ENCODE data around the gene SLX4.
"Not testable (repeated sequence)": the region's sequence is repeated elsewhere in the genome, so short reads cannot be mapped to it uniquely, and the experiment has no call there.

Gene SLX4

DNA sequence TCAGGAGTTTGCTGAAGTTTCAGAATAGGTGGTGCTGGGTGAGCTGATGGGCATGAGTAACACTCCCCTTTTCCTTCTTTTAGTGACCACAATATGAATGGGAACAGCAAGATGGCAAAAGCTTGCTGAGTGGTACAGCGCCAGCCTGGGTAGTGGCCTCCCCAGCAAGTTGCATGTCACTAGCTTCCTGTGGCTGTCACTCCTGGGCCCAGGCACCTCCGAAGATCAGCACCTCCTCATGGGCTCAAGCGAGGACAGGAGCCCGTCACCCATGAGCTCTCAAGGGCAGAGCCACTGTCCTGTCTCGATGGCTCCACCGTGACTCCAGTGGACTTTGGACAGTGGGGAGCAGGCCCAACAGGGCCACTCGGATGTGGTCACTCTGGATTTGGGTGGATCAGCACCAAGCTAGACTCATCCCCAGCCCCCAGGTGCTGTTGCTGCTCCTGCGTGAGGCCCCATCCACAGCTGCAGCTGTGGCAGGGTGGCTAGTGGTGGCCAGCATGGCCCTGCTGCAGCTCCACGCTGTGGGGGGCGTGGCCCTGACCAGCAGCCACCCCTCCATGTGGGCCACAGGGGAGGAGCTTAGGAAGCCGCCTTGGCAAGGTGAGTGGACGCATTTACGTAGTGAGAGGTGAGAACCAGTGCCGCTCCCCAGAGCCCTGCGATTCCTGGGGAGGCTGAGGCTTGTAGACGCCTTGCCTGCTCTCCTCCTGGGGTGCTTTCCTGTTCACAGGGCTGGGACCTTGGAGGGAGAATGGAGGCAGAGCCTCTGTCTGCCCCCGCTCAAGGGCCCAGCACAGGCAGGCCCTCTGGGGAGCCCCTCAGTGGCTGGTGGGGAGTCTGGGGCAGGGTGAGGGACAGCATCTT is 29.5 kb upstream of the SLX4 start:
- no peak for DNase-seq

GRCh38 chr16:3640207-3640606 is 28.8 kb upstream of the SLX4 start:
- DNase-seq: no peak

DNA sequence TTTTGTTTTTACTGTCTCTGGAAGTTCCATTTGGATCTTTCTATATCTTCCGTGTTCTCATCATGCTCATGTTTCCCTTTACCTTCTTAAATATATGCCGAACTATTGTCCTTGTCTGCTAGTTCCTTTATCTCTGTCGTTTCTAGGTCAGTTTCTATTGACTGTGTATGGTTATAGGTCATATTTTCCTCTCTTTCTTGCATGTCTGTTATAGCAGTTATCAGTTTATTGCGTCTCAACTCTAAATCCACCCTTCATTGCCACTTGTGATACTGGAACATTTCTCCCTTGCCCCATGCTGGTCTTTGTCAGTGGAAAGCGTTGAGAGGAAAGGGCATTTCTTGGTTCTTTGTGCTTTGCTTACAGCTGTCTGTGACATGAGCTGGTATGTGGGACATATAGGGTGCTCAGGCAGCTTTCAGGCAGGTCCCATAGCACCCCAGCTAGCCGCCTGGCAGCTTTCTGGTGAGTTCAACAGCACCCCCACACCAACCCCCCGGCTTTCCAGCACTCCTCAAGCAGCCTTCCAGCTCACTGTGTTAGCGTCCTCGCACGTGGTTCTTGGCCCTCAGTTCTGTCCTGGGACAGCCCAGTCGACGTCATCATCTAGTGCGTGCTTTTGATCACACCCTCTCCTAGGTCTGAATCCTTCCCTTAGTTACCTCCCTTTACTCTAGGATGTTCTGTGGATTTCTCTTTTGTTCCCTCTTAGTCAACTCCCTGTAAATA is 27.7 kb upstream of the SLX4 start:
- DNase-seq: no peak

- DNase-seq: no peak
Measured at GRCh38 chr16:3637371-3637923, 26.0 kb upstream of the SLX4 start.

DNA sequence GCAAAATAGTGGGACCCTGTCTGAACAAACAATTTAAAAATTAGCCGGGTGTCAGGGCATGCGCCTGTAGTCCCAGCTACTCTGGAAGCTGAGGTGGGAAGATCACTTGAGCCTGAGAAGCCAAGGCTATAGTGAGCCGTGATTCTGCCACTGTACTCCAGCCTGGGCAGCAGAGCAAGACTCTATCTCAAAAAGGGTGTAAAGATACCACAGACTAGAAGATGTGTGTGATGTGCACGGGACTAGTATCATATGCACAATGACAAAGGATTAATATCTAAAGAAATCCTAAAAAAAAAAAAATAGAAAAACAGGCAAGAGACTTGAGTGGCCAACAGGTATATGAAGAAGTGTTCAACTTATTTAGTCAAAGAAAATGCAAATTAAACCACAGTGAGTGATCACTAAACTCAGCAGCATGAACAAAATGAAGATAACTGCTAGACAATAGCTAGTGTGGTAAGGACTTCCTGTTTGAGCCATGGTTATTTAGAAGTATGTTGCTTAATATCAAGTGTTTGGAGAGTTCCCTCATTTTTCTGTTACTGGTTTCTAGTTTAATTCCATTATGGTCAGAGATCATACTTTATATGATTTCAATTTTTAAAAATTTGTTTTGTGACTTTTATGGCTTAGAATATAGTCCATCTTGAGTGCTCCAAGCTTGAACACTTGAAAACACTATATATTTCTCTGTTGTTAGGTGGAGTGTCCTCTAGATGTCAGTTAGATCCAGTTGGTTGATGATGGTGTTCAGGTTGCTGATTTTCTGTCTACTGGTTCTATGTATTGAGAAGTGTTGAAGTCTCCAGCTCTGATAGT is 14.7 kb upstream of the SLX4 start:
- DNase-seq: no peak

GRCh38 chr16:3625331-3625730 is 13.9 kb upstream of the SLX4 start:
- DNase-seq: no peak

- DNase-seq: no peak
Measured at GRCh38 chr16:3623642-3624041, 12.2 kb upstream of the SLX4 start.

- DNase-seq: no peak
Measured at GRCh38 chr16:3618769-3619141, 7.3 kb upstream of the SLX4 start.

DNA sequence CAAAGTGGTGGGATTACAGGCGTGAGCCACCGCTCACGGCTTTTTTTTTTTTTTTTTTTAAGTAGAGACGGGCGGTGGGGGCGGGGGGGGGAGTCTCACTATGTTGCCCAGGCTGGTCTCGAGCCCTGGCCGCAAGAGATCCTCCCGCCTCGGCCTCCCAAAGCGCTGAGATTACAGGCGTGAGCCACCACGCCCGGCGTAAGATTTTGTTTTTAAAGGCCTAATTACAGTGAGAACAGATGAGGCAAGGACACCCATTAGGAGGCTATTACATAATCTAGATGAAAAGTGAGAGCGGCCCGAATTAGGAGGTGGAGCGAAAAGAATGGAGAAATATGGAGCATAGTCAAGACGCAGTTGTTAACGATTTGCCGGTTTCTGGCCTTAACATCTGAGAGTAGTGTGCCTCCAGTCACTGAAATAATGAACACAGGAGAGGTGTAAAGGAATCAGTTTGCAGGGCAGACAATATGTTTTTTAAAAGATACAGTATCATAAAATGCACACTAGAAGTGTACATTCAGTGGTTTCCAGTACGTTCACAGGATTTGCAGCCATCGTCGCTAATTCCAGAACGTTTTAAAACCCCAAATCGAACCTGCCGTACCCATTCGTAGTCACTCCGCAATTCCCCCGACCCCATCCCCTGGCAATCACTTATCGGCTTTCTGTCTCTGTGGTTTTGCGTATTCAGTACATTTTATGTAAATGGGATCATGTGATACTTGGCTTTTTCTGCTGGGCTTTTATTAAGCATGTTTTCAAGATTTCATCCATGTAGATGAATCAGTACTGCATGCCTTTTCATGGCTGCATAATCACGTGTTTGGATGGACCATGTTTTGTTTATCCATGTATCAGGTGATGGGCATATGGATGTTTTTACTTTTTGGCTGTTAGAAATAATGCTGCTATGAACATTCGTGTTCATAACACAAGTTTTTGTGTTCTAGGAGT is 1.4 kb upstream of the SLX4 start:
- no peak for DNase-seq

DNA sequence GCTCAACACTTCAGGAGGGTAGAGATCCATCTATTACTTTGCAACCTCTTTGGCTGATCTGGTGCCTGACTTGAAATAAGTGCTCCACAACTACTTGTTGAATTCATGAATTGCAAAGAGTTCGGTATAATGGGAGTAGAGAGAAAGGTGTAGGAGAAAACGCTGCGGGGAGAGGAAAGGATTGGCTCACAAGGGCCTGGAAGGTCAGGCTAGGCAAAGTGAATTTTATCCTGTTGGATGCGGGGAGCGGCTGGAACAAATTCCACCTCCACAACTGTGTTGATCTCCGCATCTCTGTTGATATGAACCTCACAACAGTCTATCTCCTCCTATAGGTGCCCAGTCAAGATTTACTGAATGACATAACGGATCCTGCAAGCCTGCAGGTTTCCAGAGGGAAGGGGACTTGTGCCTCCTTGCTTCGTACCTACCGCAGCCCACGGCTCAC is 684 bp downstream of the SLX4 start:
- no peak for DNase-seq

GRCh38 chr16:3609895-3610697 is 1.3 kb downstream of the SLX4 start:
- no peak for DNase-seq

- DNase-seq: not testable (repeated sequence)
Measured at GRCh38 chr16:3608976-3609375, 2.4 kb downstream of the SLX4 start.

DNA sequence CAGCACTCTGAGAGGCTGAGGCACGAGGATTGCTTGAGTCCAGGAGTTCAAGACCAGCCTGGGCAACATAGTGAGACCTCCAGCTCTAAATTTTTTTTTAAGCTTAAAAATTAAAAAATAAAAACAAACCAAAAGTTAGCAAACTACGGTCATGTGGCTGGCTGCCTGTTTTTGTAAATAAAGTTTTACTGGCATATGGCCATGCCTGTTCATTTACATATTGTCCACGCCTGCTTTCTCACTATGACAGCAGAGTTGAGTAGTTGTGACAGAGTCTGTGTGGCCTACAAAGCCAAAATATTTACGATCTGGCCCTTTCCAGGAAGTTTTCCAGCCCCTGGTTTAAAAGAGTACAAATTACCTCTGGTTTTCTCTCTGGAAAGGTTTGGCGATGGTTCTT is 3.3 kb downstream of the SLX4 start:
- DNase-seq: no peak

- DNase-seq: no peak
Measured at GRCh38 chr16:3607634-3608033, 3.8 kb downstream of the SLX4 start.

DNA sequence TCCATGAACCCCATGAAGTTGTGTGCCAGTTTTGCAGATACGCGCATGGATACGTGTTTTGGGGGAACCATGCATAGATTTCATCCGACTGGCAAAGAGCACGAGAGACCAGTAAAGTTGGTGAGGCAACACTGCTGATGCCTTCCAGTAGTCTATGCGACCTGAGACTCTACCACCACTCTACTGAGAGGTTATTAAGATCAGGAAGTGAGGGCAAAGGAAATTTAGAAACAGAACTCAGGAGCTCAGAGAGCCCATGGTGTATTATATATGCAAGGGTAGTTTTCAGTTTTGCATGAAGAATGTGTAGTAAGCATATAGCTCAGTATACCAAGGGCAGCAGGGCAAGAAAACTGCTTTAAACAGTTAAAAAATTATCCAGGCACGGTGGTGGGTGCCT is 4.2 kb downstream of the SLX4 start:
- DNase-seq: no peak

- no peak for DNase-seq
Measured at GRCh38 chr16:3606441-3606840, 5.0 kb downstream of the SLX4 start.

DNA sequence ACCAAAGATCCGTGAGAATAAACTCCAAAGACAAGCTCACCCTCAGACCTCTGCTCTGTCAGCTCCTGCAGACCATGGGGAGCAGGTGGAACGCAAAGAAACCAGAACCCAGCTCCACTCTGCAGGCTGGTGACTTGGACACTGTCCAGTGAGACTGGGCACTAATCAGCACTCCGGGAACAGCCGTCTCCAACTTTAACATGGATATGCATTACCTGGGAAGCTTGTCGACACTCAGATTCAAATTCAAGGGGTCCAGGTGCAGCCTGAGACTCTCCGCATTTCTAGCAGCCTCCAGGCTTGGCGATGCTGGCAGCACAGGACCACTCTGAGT is 9.1 kb downstream of the SLX4 start:
- no peak for DNase-seq

- no peak for DNase-seq
Measured at GRCh38 chr16:3601614-3602319, 9.6 kb downstream of the SLX4 start.

DNA sequence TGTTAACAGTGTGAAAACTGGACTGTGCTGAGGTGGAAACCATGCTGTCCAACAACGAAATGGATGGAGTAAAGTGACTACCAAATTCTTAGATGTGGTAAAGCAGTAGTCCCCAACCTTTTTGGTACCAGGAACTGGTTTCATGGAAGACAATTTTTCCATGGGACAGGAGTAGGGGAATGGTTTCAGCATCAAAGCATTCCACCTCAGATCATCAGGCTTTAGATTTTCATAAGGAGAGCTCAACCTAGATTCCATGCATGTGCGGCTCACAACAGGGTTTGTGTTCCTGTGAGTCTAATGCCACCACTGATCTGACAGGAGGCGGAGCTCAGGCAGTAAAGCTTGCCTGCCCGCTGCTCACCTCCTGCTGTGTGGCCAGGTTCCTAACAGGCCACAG is 11.5 kb downstream of the SLX4 start:
- DNase-seq: no peak

DNA sequence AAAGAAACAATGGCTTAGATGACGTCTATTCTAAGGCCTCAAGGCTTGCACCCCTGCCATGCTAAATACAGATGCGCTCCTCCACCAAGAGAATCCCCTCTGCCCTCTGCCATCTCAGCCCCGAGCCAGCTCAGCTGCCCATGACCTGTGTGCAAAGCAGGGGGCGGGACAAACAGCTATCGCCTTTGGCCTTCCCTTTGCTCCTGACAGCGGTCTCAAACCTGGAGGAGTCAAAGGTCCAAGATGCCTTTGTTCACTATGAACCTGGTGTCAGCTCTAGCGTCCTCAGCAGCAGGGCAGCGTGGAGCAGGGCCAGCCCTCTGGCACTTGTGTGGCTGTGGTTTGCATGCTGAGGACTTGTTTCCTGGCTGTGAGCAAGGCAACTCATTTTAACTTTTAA is 12.3 kb downstream of the SLX4 start:
- no peak for DNase-seq

DNA sequence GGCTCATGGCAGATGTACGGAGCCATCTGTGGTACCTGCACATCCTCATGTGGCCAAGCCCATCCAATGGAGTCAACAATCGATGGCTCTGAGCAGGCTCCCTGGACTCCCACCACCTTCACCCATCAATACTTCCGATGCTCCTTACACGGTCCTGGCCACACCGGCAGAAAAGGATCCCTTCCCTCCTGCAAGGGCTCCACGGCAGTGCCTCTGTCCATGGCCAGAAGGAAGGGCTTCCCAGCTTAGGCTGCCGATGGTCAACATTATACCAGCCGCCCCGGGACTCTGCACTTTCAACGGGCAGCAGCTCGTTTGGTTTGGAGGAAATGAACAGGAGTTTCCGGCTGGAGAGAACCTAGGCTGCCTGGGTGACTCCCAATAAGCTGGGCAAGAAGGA is 13.2 kb downstream of the SLX4 start:
- no peak for DNase-seq
